Measurements from ENCODE around the gene PPP1R36.
"Not testable (repeated sequence)": the region's sequence is repeated elsewhere in the genome, so short reads cannot be mapped to it uniquely, and the experiment has no call there.

PPP1R36 gene

GRCh38 chr14:64549791-64550620 lies at the start of gene PPP1R36:
Gene PPP1R36, plus strand, starts transcription at chr14:64549961. Its CDS starts 37 bp downstream, at chr14:64549998.
- peak; percentile 65 for DNase-seq (ENCODE audit: low spot score)

DNA sequence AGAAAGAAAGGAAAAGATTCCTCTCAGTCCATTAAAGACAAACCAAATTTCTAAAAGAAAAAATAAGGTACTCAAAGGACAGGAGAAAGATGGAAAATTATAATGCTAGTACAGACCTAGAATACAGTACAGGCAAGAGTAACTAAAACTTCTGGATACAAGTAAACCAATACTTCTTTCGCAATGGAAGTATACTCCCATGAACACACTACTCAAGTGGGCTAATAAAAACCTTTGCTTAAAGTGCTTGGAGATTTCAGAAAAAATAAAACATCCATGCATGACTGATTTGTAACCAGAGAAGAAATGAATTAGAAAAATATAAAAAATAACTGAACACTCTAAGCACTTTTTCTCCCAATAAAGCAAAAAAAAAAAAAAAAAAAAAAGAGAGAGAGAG lies 49.7 kb upstream of the PPP1R36 start:
- no peak for DNase-seq (ENCODE audit: low spot score)

GRCh38 chr14:64501411-64502171 lies 48.2 kb upstream of the PPP1R36 start:
- peak; percentile 13 for DNase-seq (ENCODE audit: low spot score)

DNA sequence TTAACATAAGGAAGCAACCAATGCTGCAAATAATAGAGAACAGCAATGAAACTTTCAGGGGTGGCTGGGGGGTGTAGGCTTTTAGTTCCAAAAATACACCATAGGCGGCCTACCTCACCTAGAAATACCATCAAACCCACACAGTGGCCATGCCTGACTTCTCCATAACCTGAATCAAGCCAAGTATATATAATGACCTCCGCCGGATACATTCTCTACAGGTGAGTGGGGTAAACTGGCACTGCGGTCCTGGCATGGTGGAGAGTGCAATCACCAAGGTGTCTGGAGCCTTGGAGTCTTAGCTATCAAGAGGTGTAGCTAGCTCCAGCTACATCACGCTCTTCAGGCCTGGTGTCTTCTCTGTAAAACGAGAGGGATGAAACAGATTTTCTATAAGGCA lies 47.3 kb upstream of the PPP1R36 start:
- no peak for DNase-seq (ENCODE audit: low spot score)

DNA sequence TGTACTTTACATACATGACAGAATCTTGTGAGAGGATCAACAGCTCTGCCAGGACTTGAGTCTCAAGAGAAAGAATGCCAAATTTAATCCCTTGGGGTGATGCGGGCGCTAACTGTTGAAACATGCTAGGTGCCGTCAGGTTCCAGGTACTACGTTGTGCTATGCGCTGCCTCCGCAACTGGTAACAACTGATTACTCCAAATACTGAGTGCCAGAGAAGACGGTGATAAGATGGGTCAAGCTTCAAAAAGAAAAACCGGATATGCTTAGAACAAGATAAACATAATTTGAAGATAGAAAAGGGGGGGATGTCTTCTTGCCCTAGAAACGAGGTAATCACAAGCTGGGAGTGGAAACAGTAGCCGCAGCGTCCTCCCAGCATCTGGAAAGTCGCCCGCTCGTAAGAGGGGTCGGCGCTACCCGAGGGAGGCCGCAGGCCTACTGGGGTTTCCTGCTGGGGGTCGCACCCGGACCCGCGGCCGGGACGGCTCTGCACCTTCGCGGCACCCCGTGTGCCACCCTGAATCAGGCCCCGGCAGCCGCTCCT lies 46.8 kb upstream of the PPP1R36 start:
- DNase-seq (ENCODE audit: low spot score), result no peak

DNA sequence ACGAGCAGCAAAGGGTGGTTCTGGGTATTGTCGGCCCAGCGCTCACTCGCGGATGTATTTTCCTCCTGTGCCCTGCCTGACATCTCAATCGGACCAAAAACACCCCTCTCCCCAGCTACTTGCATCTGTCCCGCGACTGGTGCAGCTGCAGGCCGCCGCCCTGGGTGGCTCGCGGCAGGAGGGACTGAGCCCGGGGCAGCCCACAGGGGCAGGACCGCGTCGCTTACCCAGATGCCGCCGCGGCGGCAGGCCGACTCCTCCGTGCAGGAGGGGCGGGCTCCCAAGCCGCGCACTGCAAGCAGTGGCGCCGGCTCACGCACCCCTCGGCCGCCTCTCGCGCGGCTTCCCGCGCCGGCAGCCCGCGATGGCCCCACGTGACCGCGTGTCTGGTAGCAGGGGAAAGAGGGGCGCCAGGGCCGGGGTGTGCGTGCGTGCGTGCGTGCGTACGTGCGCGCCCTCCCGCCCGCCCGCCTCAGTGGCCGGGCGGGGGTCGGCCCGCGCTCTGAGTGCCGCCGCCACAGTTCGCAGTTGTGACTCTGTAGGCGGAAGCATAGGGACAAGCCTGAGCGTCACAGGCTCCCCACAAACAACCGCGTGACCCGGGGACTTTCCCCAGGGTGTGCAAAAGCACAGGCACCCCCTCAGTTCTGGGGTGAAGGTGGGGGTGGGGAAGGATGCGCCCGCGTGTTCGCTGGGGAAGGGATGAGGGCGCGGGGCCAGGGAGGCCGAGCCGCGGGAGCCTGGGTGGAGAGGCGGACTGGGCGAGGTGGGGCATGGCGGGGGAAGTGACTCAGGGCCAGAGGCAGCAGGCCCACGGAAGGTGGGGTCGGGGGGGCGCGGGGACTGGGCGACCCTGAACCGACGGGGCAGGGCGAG lies 46.1 kb upstream of the PPP1R36 start, which contains the start of gene ZBTB25:
Gene ZBTB25 (minus strand): TSS at position 405 of the 876 bp plus-strand sequence. CDS start 13,305 bp downstream, outside the sequence.
- DNase-seq (ENCODE audit: low spot score), result peak; percentile 85

GRCh38 chr14:64504310-64504896 lies 45.4 kb upstream of the PPP1R36 start, which contains the start of gene ZBTB1:
Gene ZBTB1, plus strand, starts transcription at chr14:64504770. Its CDS starts 16,735 bp downstream, at chr14:64521505.
- DNase-seq (ENCODE audit: low spot score), result peak; percentile 76

DNA sequence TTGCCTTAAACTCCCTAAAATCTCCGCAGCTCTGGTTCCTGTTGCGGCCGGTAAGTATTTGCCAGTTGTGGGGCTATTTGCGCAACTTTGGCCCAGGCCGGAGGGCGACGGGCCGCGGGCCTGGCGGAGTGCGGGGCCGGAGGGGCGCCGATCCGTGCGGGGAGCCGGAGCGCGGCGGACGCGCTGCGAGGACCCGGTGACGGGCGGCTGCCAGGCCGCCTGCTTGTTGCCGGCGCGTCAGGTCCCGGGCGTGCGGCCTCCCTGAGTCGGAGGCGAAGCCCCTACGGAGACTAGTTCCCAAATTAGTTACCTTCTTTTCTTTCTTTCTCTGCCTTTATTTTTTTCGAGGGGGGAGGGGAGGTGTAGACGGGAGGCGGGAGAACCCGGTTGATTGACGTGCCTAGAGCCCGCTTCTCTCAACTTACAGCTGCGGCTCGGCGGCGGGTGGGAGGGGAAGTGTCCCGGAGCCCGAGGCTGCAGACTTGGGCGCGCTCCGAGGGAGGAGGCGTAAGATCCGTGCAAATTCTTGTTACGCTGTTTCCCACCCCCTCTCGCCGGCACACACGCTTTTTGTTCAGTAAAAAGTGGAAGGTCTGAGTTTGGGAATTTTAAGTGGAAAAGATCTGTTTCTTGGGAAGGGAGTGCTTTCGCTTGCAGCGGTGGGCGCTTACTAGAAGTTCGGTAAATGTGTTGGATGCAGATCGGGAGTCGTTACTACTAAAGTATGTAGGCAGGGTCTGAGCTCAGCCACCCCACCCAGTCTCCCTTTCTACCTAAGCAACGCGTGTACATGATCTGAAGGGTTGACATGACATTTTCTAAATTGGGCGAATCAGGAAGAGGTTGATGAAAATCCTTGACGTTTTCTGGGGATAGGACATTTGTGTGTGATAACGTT lies 44.6 kb upstream of the PPP1R36 start:
- DNase-seq (ENCODE audit: low spot score), result peak; percentile 87

DNA sequence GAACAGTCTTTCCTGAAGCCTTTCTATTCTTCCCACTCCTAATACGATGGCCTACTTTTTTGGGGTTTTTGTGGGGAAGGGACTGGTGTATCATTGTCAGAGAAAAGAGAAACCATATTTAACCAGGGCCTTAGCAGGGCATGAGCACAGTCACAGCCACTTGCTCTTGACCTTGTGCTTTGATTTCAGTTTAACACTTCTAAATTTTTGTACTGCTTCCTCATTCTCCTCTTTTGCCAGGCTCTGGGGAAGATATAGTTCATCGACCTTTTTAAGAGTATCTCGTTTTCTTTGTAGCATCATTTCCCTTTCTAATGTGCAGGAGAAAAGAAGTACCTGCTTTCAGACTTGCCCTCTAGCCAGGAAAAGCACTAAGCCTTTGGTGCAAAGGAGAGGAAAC lies 43.0 kb upstream of the PPP1R36 start:
- DNase-seq (ENCODE audit: low spot score), result no peak

DNA sequence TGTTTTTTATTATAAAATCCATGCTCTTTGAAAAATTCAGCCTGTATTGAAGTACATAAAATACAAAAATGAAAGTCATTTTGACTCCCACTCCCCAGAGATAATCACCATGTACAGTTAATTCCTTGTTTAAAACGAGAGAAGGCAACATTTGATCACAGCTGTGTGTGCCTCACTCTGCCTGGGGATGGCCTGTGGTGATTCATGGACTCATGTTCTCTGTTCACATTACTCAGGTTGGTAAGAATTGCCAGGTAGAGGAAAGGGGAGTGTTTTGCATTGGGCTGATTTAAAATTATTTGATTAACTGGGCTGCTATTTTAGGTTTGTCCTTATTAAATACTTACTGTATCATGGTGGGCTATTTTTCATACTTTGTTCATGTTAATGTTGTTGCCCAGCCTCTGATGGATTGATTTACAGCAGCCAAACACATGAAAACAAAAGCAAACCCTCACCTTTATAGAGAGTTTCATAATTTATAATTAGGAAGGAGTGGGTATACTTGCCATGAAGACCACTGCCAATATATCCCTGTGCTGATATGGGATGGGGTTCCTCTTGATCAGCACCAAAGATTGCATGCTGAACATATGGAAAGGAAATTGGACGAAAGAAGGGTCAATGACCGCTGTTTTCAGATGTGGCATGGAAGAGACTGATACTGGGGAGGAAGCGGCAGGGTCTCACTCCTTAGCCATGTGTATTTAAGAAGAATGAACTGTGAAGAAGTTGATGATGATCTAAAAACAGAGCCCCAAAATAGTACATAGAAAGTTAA lies 42.2 kb upstream of the PPP1R36 start:
- DNase-seq (ENCODE audit: low spot score), result no peak

GRCh38 chr14:64508215-64508776 lies 41.5 kb upstream of the PPP1R36 start:
- no peak for DNase-seq (ENCODE audit: low spot score)

GRCh38 chr14:64509036-64509435 lies 40.7 kb upstream of the PPP1R36 start:
- no peak for DNase-seq (ENCODE audit: low spot score)

- peak; percentile 47 for DNase-seq (ENCODE audit: low spot score)
These were observed 38.7 kb upstream of the PPP1R36 start for GRCh38 chr14:64510825-64511671.

DNA sequence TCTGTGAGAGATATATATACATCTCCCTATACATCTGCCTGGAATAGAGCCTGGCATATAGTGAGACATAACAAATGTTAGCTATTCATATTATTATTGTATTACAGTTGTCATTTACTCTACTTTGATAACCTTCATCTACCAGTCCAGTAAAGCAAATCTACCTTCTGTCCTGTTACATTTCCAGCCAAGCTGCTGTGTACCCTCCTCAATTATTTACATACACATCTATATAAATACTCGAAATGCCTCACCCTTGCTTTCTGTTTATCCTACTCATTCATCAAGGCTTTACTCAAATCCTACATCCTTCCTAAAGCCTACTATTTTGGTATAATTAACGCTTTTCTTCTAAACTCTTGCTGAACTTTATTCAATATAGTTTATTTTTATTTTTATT lies 36.5 kb upstream of the PPP1R36 start:
- no peak for DNase-seq (ENCODE audit: low spot score)

- DNase-seq (ENCODE audit: low spot score), result no peak
These were observed 34.7 kb upstream of the PPP1R36 start for GRCh38 chr14:64515053-64515452.

DNA sequence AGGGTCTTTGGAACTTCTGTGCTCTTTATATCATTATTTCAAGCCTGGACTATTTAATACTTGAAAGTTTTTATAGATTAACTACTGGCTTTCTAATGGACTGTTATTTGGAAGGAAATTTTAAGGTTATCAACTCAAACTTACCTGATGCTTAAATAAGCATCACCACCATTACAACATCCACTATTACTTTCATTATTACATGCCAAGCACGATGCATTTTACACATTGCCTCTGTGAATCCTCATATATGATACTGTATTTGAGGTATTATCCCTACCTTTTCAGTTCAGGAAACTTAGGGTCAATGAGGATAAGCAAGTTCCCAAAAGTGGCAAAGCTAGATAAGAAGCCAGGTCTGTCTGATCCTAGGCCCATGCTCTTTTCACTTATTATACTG lies 32.8 kb upstream of the PPP1R36 start:
- DNase-seq (ENCODE audit: low spot score), result no peak

DNA sequence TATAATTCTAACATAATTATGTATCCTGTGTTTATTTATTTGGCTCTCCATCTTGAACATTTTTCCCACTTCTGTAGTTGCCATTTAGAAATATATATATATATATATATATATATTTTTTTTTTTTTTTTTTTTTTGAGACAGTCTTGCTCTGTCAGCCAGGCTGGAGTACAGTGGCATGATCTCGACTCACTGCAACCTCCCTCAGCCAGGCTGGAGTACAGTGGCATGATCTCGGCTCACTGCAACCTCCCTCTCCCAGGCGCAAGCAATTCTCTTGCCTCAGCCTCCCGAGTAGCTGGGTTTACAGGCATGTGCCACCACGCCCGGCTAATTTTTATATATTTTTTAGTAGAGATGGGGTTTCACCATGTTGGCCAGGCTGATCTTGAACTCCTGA lies 32.1 kb upstream of the PPP1R36 start:
- DNase-seq (ENCODE audit: low spot score), result not testable (repeated sequence)

GRCh38 chr14:64518229-64518628 lies 31.5 kb upstream of the PPP1R36 start:
- DNase-seq (ENCODE audit: low spot score), result no peak

Data from iPS-NIHi11 (cell line).